Astrocyte of the hippocampus (primary cell): ENCODE measurements around the gene LINC00237.
A peak's percentile ranks its signal among the peaks of the same experiment; 100 is the strongest.

Experiments
- DNase-seq: peaks from one replicate; pipeline ENCODE4 v3.0.0; 2011; ENCODE audit warnings: low read depth, low spot score

The LINC00237 gene

GRCh38 chr20:21099751-21100577 lies 6.2 kb downstream of the LINC00237 start:
- peak; percentile 22 for DNase-seq

- DNase-seq = no peak
Observed at GRCh38 chr20:21096321-21097043, 9.7 kb downstream of the LINC00237 start.

GRCh38 chr20:21092806-21093205 lies 13.4 kb downstream of the LINC00237 start:
- DNase-seq = no peak

GRCh38 chr20:21090721-21091120 lies 15.4 kb downstream of the LINC00237 start:
- no peak for DNase-seq

- no peak for DNase-seq
Observed at GRCh38 chr20:21090111-21090618, 16.0 kb downstream of the LINC00237 start.

- DNase-seq = no peak
Observed at GRCh38 chr20:21089391-21089790, 16.8 kb downstream of the LINC00237 start.

GRCh38 chr20:21087862-21088540 lies 18.2 kb downstream of the LINC00237 start:
- DNase-seq = no peak

GRCh38 chr20:21083825-21084325 lies 22.3 kb downstream of the LINC00237 start:
- no peak for DNase-seq

- no peak for DNase-seq
Observed at GRCh38 chr20:21082584-21082983, 23.6 kb downstream of the LINC00237 start.

GRCh38 chr20:21077809-21078345 lies 28.3 kb downstream of the LINC00237 start:
- DNase-seq = no peak

- no peak for DNase-seq
Observed at GRCh38 chr20:21076073-21076472, 30.1 kb downstream of the LINC00237 start.

- no peak for DNase-seq
Observed at GRCh38 chr20:21075471-21075870, 30.7 kb downstream of the LINC00237 start.

- DNase-seq = peak; percentile 67
Observed at GRCh38 chr20:21074605-21075336, 31.4 kb downstream of the LINC00237 start.

- DNase-seq = no peak
Observed at GRCh38 chr20:21067255-21067654, 38.9 kb downstream of the LINC00237 start.

GRCh38 chr20:21064924-21065323 lies 41.2 kb downstream of the LINC00237 start:
- no peak for DNase-seq

- DNase-seq = no peak
Observed at GRCh38 chr20:21063276-21063675, 42.9 kb downstream of the LINC00237 start.

GRCh38 chr20:21053002-21053762 lies 53.0 kb downstream of the LINC00237 start:
- DNase-seq = no peak

GRCh38 chr20:21052686-21053001 lies 53.5 kb downstream of the LINC00237 start:
- no peak for DNase-seq

GRCh38 chr20:21052241-21052640 lies 53.9 kb downstream of the LINC00237 start:
- DNase-seq = no peak

GRCh38 chr20:21050710-21051109 lies 55.4 kb downstream of the LINC00237 start:
- no peak for DNase-seq
